Measurements from ENCODE around the gene CHN2.

The CHN2 gene

GRCh38 chr7:29315122-29315891 lies 120.7 kb downstream of the CHN2 start:
- Histone ChIP-seq H3K9ac (ENCODE audit: low read length) (no peak overlapping the region), H3K9me3 (ENCODE audit: control insufficient read depth, insufficient read depth, low read depth, low read length) (peaks cover 3% of the 10 kb centered on the region; the same call in 1 of the 2 replicates), H3K27ac (ENCODE audit: low read depth, low read length) (no peak overlapping the region), H3K4me3 (ENCODE audit: low read depth, low read length) (no peak overlapping the region), H3K27me3 (ENCODE audit: control insufficient read depth, insufficient read depth, low read length) (no peaks in the 10 kb centered on the region), H3K36me3 (ENCODE audit: control insufficient read depth, insufficient read depth, low read length) (no peaks in the 10 kb centered on the region), H3K4me1 (ENCODE audit: control insufficient read depth, insufficient read depth, low read length) (peaks cover 19% of the 10 kb centered on the region)

- H3K4me3 ChIP-seq (ENCODE audit: low read depth, low read length) = no peak overlapping the region
- H3K27ac ChIP-seq (ENCODE audit: low read depth, low read length) = no peak overlapping the region
- no peak overlapping the region for H3K9ac ChIP-seq (ENCODE audit: low read length)
- no peaks in the 10 kb centered on the region for H3K27me3 ChIP-seq (ENCODE audit: control insufficient read depth, insufficient read depth, low read length)
- H3K36me3 ChIP-seq (ENCODE audit: control insufficient read depth, insufficient read depth, low read length) = no peaks in the 10 kb centered on the region
- H3K4me1 ChIP-seq (ENCODE audit: control insufficient read depth, insufficient read depth, low read length) = peaks cover 23% of the 10 kb centered on the region
- 0 out of 2 replicates have a peak, but pooled peaks cover 2% of the 10 kb centered on the region for H3K9me3 ChIP-seq (ENCODE audit: control insufficient read depth, insufficient read depth, low read depth, low read length)
Observed at GRCh38 chr7:29315892-29316270, 121.3 kb downstream of the CHN2 start.

- Histone ChIP-seq H3K9ac (ENCODE audit: low read length) (no peak overlapping the region), H3K4me1 (ENCODE audit: control insufficient read depth, insufficient read depth, low read length) (peaks cover 24% of the 10 kb centered on the region), H3K27ac (ENCODE audit: low read depth, low read length) (no peak overlapping the region), H3K4me3 (ENCODE audit: low read depth, low read length) (no peak overlapping the region), H3K9me3 (ENCODE audit: control insufficient read depth, insufficient read depth, low read depth, low read length) (no peaks in the 10 kb centered on the region), H3K27me3 (ENCODE audit: control insufficient read depth, insufficient read depth, low read length) (no peaks in the 10 kb centered on the region), H3K36me3 (ENCODE audit: control insufficient read depth, insufficient read depth, low read length) (no peaks in the 10 kb centered on the region)
Observed at GRCh38 chr7:29316926-29317325, 122.4 kb downstream of the CHN2 start.

GRCh38 chr7:29318853-29319718 lies 124.5 kb downstream of the CHN2 start:
- Histone ChIP-seq H3K9ac (ENCODE audit: low read length) (no peak overlapping the region), H3K4me1 (ENCODE audit: control insufficient read depth, insufficient read depth, low read length) (peaks cover 26% of the 10 kb centered on the region), H3K4me3 (ENCODE audit: low read depth, low read length) (no peak overlapping the region), H3K9me3 (ENCODE audit: control insufficient read depth, insufficient read depth, low read depth, low read length) (no peaks in the 10 kb centered on the region), H3K27me3 (ENCODE audit: control insufficient read depth, insufficient read depth, low read length) (no peaks in the 10 kb centered on the region), H3K27ac (ENCODE audit: low read depth, low read length) (no peak overlapping the region), H3K36me3 (ENCODE audit: control insufficient read depth, insufficient read depth, low read length) (no peaks in the 10 kb centered on the region)

- peaks cover 26% of the 10 kb centered on the region for H3K4me1 ChIP-seq (ENCODE audit: control insufficient read depth, insufficient read depth, low read length)
- no peak overlapping the region for H3K9ac ChIP-seq (ENCODE audit: low read length)
- no peak overlapping the region for H3K4me3 ChIP-seq (ENCODE audit: low read depth, low read length)
- H3K9me3 ChIP-seq (ENCODE audit: control insufficient read depth, insufficient read depth, low read depth, low read length) = no peaks in the 10 kb centered on the region
- H3K27ac ChIP-seq (ENCODE audit: low read depth, low read length) = no peak overlapping the region
- H3K27me3 ChIP-seq (ENCODE audit: control insufficient read depth, insufficient read depth, low read length) = no peaks in the 10 kb centered on the region
- H3K36me3 ChIP-seq (ENCODE audit: control insufficient read depth, insufficient read depth, low read length) = no peaks in the 10 kb centered on the region
Observed at GRCh38 chr7:29319719-29320521, 125.3 kb downstream of the CHN2 start.

GRCh38 chr7:29320577-29320976 lies 126.0 kb downstream of the CHN2 start:
- Histone ChIP-seq H3K4me1 (ENCODE audit: control insufficient read depth, insufficient read depth, low read length) (peaks cover 28% of the 10 kb centered on the region), H3K4me3 (ENCODE audit: low read depth, low read length) (no peak overlapping the region), H3K9me3 (ENCODE audit: control insufficient read depth, insufficient read depth, low read depth, low read length) (no peaks in the 10 kb centered on the region), H3K9ac (ENCODE audit: low read length) (no peak overlapping the region), H3K36me3 (ENCODE audit: control insufficient read depth, insufficient read depth, low read length) (no peaks in the 10 kb centered on the region), H3K27ac (ENCODE audit: low read depth, low read length) (no peak overlapping the region), H3K27me3 (ENCODE audit: control insufficient read depth, insufficient read depth, low read length) (no peaks in the 10 kb centered on the region)

GRCh38 chr7:29322023-29322712 lies 127.6 kb downstream of the CHN2 start:
- peaks cover 28% of the 10 kb centered on the region for H3K4me1 ChIP-seq (ENCODE audit: control insufficient read depth, insufficient read depth, low read length)
- no peak overlapping the region for H3K27ac ChIP-seq (ENCODE audit: low read depth, low read length)
- H3K9ac ChIP-seq (ENCODE audit: low read length) = no peak overlapping the region
- no peaks in the 10 kb centered on the region for H3K9me3 ChIP-seq (ENCODE audit: control insufficient read depth, insufficient read depth, low read depth, low read length)
- no peaks in the 10 kb centered on the region for H3K36me3 ChIP-seq (ENCODE audit: control insufficient read depth, insufficient read depth, low read length)
- H3K4me3 ChIP-seq (ENCODE audit: low read depth, low read length) = no peak overlapping the region
- H3K27me3 ChIP-seq (ENCODE audit: control insufficient read depth, insufficient read depth, low read length) = no peaks in the 10 kb centered on the region

- Histone ChIP-seq H3K4me1 (ENCODE audit: control insufficient read depth, insufficient read depth, low read length) (peaks cover 11% of the 10 kb centered on the region), H3K9me3 (ENCODE audit: control insufficient read depth, insufficient read depth, low read depth, low read length) (no peaks in the 10 kb centered on the region), H3K36me3 (ENCODE audit: control insufficient read depth, insufficient read depth, low read length) (no peaks in the 10 kb centered on the region), H3K4me3 (ENCODE audit: low read depth, low read length) (no peak overlapping the region), H3K27me3 (ENCODE audit: control insufficient read depth, insufficient read depth, low read length) (no peaks in the 10 kb centered on the region), H3K27ac (ENCODE audit: low read depth, low read length) (no peak overlapping the region), H3K9ac (ENCODE audit: low read length) (no peak overlapping the region)
Observed at GRCh38 chr7:29325476-29325875, 130.9 kb downstream of the CHN2 start.

GRCh38 chr7:29326864-29327263 lies 132.3 kb downstream of the CHN2 start:
- Histone ChIP-seq H3K9me3 (ENCODE audit: control insufficient read depth, insufficient read depth, low read depth, low read length) (no peaks in the 10 kb centered on the region), H3K9ac (ENCODE audit: low read length) (no peak overlapping the region), H3K27me3 (ENCODE audit: control insufficient read depth, insufficient read depth, low read length) (no peaks in the 10 kb centered on the region), H3K27ac (ENCODE audit: low read depth, low read length) (no peak overlapping the region), H3K36me3 (ENCODE audit: control insufficient read depth, insufficient read depth, low read length) (no peaks in the 10 kb centered on the region), H3K4me3 (ENCODE audit: low read depth, low read length) (no peak overlapping the region), H3K4me1 (ENCODE audit: control insufficient read depth, insufficient read depth, low read length) (peaks cover 8% of the 10 kb centered on the region)

- no peaks in the 10 kb centered on the region for H3K9me3 ChIP-seq (ENCODE audit: control insufficient read depth, insufficient read depth, low read depth, low read length)
- H3K4me1 ChIP-seq (ENCODE audit: control insufficient read depth, insufficient read depth, low read length) = peaks cover 2% of the 10 kb centered on the region; the same call in 1 of the 2 replicates
- H3K36me3 ChIP-seq (ENCODE audit: control insufficient read depth, insufficient read depth, low read length) = no peaks in the 10 kb centered on the region
- H3K4me3 ChIP-seq (ENCODE audit: low read depth, low read length) = no peak overlapping the region
- no peak overlapping the region for H3K27ac ChIP-seq (ENCODE audit: low read depth, low read length)
- no peaks in the 10 kb centered on the region for H3K27me3 ChIP-seq (ENCODE audit: control insufficient read depth, insufficient read depth, low read length)
- no peak overlapping the region for H3K9ac ChIP-seq (ENCODE audit: low read length)
Observed at GRCh38 chr7:29327455-29327854, 132.9 kb downstream of the CHN2 start.
